ENCODE data around the gene ZNF622.

DNA sequence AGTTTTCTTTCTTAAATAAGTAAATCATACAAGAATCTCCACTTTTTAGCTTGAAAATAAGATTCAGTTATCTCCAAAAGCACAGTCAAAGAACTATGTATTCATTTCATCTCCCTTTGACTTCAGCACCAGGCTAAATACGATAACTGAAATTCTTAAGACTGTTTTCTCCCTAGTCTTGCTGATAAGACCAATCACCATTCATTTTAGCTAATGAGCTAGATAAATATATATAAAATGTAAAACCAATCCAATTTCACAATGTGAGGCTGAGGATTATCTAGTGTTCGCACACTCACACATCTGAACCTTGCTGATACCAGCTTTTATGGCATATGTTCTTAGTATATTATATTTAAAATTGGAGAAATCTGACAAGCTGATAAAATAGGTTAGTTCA, 17.3 kb upstream of the ZNF622 start:
- TF ChIP-seq YY1 (IDR thresholded peaks at IDR 0.05; ENCODE audit: insufficient read depth, insufficient read length) (no peak), SUZ12 (IDR thresholded peaks at IDR 0.05; ENCODE audit: extremely low read depth, insufficient read depth, insufficient read length) (no peak), ZNF274 (IDR thresholded peaks at IDR 0.05; ENCODE audit: low read depth, low read length) (no peak)

Data from NT2/D1 (cell line).